PC-3 (cell line): Measurements from ENCODE around the gene NHLRC2. TPM values are rescaled to one million over a fixed set of nuclear protein-coding genes. Genes with fewer than 3 reads are reported as not detected.

Experiments
- ATAC-seq: fragments of 200-7000 bp; cut with Tn5 transposase; 2 replicates; pipeline ENCODE4 v1.9.1; 2020; ENCODE audit warnings: mild to moderate bottlenecking, moderate library complexity
- BruUV-seq: library from RNA; stranded (reverse); fragments of 400-500 nt; replicated peaks from 2 replicates; lab custom pipeline; 2021; lab: Mats Ljungman, UMichigan
- CTCF ChIA-PET: fragments of 300-600 bp; sonication (Branson Sonifier 250); formaldehyde crosslinking; loops from one replicate; lab custom pipeline; 2022; ENCODE audit warnings: antibody characterized with exemption; lab: Charles Lee
- POLR2A ChIA-PET: fragments of 300-600 bp; sonication (Branson Sonifier 250); formaldehyde crosslinking; loops from one replicate; lab custom pipeline; 2022; ENCODE audit warnings: antibody characterized with exemption; ENCODE audit not compliant: unreplicated experiment; lab: Charles Lee
- DNase-seq: peaks from one replicate; pipeline ENCODE4 v3.0.0-alpha.2; 2015
- H2AFZ ChIP-seq: fragments of 300-600 bp; sonication (generic); 2 replicates; pipeline ENCODE4 v1.6.0; 2016; ENCODE audit warnings: antibody characterized with exemption, low read length
- H3F3A ChIP-seq: fragments of 300-600 bp; sonication (generic); one replicate; pipeline ENCODE4 v1.6.0; 2017; ENCODE audit warnings: antibody characterized with exemption, low read length, control low read depth, mild to moderate bottlenecking; ENCODE audit not compliant: unreplicated experiment
- H3K27ac ChIP-seq: fragments of 300-600 bp; sonication (generic); 2 replicates; pipeline ENCODE4 v1.5.1; 2016; ENCODE audit warnings: mild to moderate bottlenecking, low read length
- H3K27me3 ChIP-seq: fragments of 300-600 bp; sonication (generic); 2 replicates; pipeline ENCODE4 v1.6.1; 2016; ENCODE audit warnings: low read length, mixed read lengths
- H3K36me3 ChIP-seq: fragments of 300-600 bp; sonication (generic); 2 replicates; pipeline ENCODE4 v1.6.1; 2016; ENCODE audit warnings: low read depth, mixed run types, low read length, mixed read lengths
- H3K4me1 ChIP-seq: fragments of 300-600 bp; sonication (generic); 2 replicates; pipeline ENCODE4 v1.5.1; 2016; ENCODE audit warnings: low read length; ENCODE audit not compliant: insufficient read depth
- H3K4me2 ChIP-seq: fragments of 300-600 bp; sonication (generic); 2 replicates; pipeline ENCODE4 v1.6.0; 2016; ENCODE audit warnings: low read length
- H3K4me3 ChIP-seq: fragments of 300-600 bp; sonication (generic); 2 replicates; pipeline ENCODE4 v1.5.1; 2016; ENCODE audit warnings: mild to moderate bottlenecking, low read length, mixed read lengths
- H3K79me2 ChIP-seq: fragments of 300-600 bp; sonication (generic); 2 replicates; pipeline ENCODE4 v1.6.1; 2017; ENCODE audit warnings: low read length, mixed read lengths
- H3K9ac ChIP-seq: fragments of 300-600 bp; sonication (generic); 2 replicates; pipeline ENCODE4 v1.6.0; 2016; ENCODE audit warnings: mild to moderate bottlenecking, low read length
- H3K9me2 ChIP-seq: fragments of 300-600 bp; sonication (generic); replicated peaks from 2 replicates; pipeline ENCODE4 v1.6.1; 2016; ENCODE audit warnings: mixed run types, low read length, mixed read lengths
- H3K9me3 ChIP-seq: fragments of 300-600 bp; sonication (generic); 2 replicates; pipeline ENCODE4 v1.6.1; 2016; ENCODE audit warnings: low read length, mixed read lengths
- H4K20me1 ChIP-seq: fragments of 300-600 bp; sonication (generic); 2 replicates; pipeline ENCODE4 v1.6.1; 2016; ENCODE audit warnings: low read length, mixed read lengths
- EZH2 ChIP-seq: fragments of 300-600 bp; sonication (generic); IDR thresholded peaks from one replicate; pipeline ENCODE4 v1.6.1; 2017; ENCODE audit warnings: antibody characterized with exemption, mild to moderate bottlenecking, low read length; ENCODE audit not compliant: unreplicated experiment
- EZH2phosphoT487 ChIP-seq: fragments of 300-600 bp; sonication (generic); IDR thresholded peaks from 2 replicates; pipeline ENCODE4 v1.6.1; 2018; ENCODE audit warnings: mild to moderate bottlenecking, antibody characterized with exemption, low read length, borderline replicate concordance
- intact Hi-C: fragments of 100-400 bp; cut with micrococcal nuclease; formaldehyde crosslinking; loops from 2 replicates; pipeline ENCODE4 v1.9.0; 2023
- total RNA-seq: library from RNA; depleted of rRNA; stranded (reverse); fragments of >200 nt; gene quantifications from 2 replicates; pipeline ENCODE4 v1.2.3, GENCODE V29; 2014
- TF ChIP-seq, protein P1 (sequence below): fragments of 300-600 bp; sonication (generic); conservative IDR thresholded peaks from 2 replicates; pipeline ENCODE4 v1.5.1; 2017; ENCODE audit warnings: antibody characterized with exemption, low read depth, mild to moderate bottlenecking, low read length

NHLRC2 gene
- total RNA-seq, 1 experiment from 2014 or later, result 17.5 TPM

GRCh38 chr10:113912582-113912981 lies 58.1 kb downstream of the NHLRC2 start:
- POLR2A ChIA-PET, result no interaction called here
- Histone ChIP-seq H3F3A (no peaks in the 10 kb centered on the region), H3K79me2 (no peaks in the 10 kb centered on the region), H4K20me1 (no peaks in the 10 kb centered on the region), H3K36me3 (no peaks in the 10 kb centered on the region; the same call in 1 of the 2 replicates), H2AFZ (no peak overlapping the region), H3K4me1 (peaks cover 8% of the 10 kb centered on the region), H3K9me3 (no peaks in the 10 kb centered on the region), H3K27me3 (no peaks in the 10 kb centered on the region), H3K9ac (no peak overlapping the region), H3K9me2 (no peaks in the 10 kb centered on the region), H3K4me3 (no peak overlapping the region), H3K27ac (no peak overlapping the region), H3K4me2 (no peak overlapping the region)
- CTCF ChIA-PET, result no interaction called here
- TF ChIP-seq, protein P1, sequence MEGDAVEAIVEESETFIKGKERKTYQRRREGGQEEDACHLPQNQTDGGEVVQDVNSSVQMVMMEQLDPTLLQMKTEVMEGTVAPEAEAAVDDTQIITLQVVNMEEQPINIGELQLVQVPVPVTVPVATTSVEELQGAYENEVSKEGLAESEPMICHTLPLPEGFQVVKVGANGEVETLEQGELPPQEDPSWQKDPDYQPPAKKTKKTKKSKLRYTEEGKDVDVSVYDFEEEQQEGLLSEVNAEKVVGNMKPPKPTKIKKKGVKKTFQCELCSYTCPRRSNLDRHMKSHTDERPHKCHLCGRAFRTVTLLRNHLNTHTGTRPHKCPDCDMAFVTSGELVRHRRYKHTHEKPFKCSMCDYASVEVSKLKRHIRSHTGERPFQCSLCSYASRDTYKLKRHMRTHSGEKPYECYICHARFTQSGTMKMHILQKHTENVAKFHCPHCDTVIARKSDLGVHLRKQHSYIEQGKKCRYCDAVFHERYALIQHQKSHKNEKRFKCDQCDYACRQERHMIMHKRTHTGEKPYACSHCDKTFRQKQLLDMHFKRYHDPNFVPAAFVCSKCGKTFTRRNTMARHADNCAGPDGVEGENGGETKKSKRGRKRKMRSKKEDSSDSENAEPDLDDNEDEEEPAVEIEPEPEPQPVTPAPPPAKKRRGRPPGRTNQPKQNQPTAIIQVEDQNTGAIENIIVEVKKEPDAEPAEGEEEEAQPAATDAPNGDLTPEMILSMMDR, result no peak
- TF ChIP-seq EZH2phosphoT487 (no peak), EZH2 (no peak)
- ATAC-seq, result no peak
- no TSS peak for BruUV-seq
- intact Hi-C loops, result loop anchor here (10.0 kb wide), 1 partner anchor 122 kb away; no protein-coding TSS in a partner anchor
- DNase-seq, result no peak

GRCh38 chr10:113914956-113915355 lies 60.5 kb downstream of the NHLRC2 start:
- no peak overlapping the region for H3K9ac ChIP-seq
- POLR2A ChIA-PET, result no interaction called here
- intact Hi-C loops, result loop anchor here (10.0 kb wide), 1 partner anchor 120 kb away; no protein-coding TSS in a partner anchor
- H2AFZ ChIP-seq, result no peak overlapping the region
- TF ChIP-seq, protein P1, result no peak
- no peak for TF ChIP-seq EZH2phosphoT487
- no peak for TF ChIP-seq EZH2
- H3K4me1 ChIP-seq, result peaks cover 8% of the 10 kb centered on the region
- H3K4me2 ChIP-seq, result no peak overlapping the region
- H3K4me3 ChIP-seq, result no peak overlapping the region
- no peaks in the 10 kb centered on the region for H3K27me3 ChIP-seq
- H3F3A ChIP-seq, result no peaks in the 10 kb centered on the region
- no peaks in the 10 kb centered on the region for H3K9me3 ChIP-seq
- no peaks in the 10 kb centered on the region for H4K20me1 ChIP-seq
- CTCF ChIA-PET, result no interaction called here
- H3K79me2 ChIP-seq, result no peaks in the 10 kb centered on the region
- ATAC-seq (no peak), DNase-seq (no peak)
- H3K36me3 ChIP-seq, result no peaks in the 10 kb centered on the region
- no peak overlapping the region for H3K27ac ChIP-seq
- H3K9me2 ChIP-seq, result no peaks in the 10 kb centered on the region
- BruUV-seq, result no TSS peak

GRCh38 chr10:113915540-113915939 lies 61.1 kb downstream of the NHLRC2 start:
- Histone ChIP-seq H3F3A (no peaks in the 10 kb centered on the region), H4K20me1 (no peaks in the 10 kb centered on the region), H3K9me3 (no peaks in the 10 kb centered on the region), H2AFZ (no peak overlapping the region), H3K27me3 (no peaks in the 10 kb centered on the region), H3K4me1 (peaks cover 8% of the 10 kb centered on the region), H3K79me2 (no peaks in the 10 kb centered on the region), H3K27ac (no peak overlapping the region), H3K4me3 (no peak overlapping the region), H3K4me2 (no peak overlapping the region), H3K36me3 (no peaks in the 10 kb centered on the region), H3K9ac (no peak overlapping the region), H3K9me2 (no peaks in the 10 kb centered on the region)
- TF ChIP-seq EZH2phosphoT487, result no peak
- TF ChIP-seq, protein P1, result no peak
- TF ChIP-seq EZH2, result no peak
- BruUV-seq, result no TSS peak
- CTCF ChIA-PET, result no interaction called here
- intact Hi-C loops, result loop anchor here (10.0 kb wide), 1 partner anchor 119 kb away; no protein-coding TSS in a partner anchor
- POLR2A ChIA-PET, result interaction anchor here (0.7 kb wide), 1 partner anchor 14 kb away, joined by 3 read pairs; no protein-coding TSS in a partner anchor
- DNase-seq (no peak), ATAC-seq (no peak)
